Measurements from ENCODE around the gene VMP1.

- TF ChIP-seq EZH2phosphoT487 (IDR thresholded peaks at IDR 0.05; ENCODE audit: insufficient read depth, low read depth) (no peak), EZH2 (IDR thresholded peaks at IDR 0.05; ENCODE audit: insufficient read depth, poor library complexity, severe bottlenecking) (no peak)
These were observed 76.0 kb downstream of the VMP1 start for GRCh38 chr17:59783221-59784047.
